Fibroblast of pulmonary artery (primary cell): Measurements from ENCODE around the gene ZDHHC21.
A peak's percentile ranks its signal among the peaks of the same experiment; 100 is the strongest.

Experiments
- DNase-seq: peaks from one replicate; pipeline ENCODE4 v3.0.0-alpha.2; 2010; ENCODE audit warnings: low read depth
- H3K4me3 ChIP-seq: replicated peaks from 2 replicates; pipeline ENCODE4 v1.5.1; 2011; ENCODE audit warnings: low read depth, mild to moderate bottlenecking, control low read depth, low read length, moderate library complexity
- TF ChIP-seq, protein P1 (sequence below): IDR thresholded peaks from 2 replicates; pipeline ENCODE4 v1.5.1; 2011; ENCODE audit warnings: mild to moderate bottlenecking, control low read depth, low read length, inconsistent platforms; ENCODE audit errors: missing control alignments

ZDHHC21 gene

DNA sequence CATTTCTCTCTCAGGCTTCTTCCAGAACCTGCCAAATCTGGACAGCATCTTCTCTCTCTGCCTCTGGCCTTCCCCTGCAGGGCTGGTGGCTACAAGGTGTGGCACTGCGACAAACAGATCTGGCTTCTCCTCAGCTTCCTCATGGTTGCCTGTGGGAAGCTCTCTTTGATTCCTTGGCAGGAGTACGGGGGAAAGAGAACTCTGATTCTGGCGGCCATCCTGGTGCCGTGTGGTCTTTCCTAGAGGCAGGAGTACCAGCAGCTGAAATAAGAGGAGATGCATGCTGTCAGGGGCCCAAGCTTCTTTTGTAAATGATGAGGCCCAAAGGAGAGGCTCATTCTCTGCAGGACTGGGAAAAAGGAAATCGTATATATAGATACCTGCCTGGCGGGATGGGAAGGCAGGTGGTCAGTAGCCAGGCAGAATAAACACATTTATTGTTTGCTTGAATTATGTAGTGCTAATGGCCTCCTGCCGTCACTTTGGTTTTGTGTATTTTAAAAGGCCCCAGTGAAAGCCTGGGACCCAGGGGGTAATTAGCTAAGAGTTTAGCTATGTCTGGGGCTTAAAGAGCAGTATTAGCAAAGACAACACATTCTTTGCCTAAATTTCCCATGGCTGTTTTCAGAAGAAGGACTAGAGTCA, 29.3 kb upstream of the ZDHHC21 start, which contains the start of gene CER1:
CER1 (minus strand) TSS at position 343 of the 645 bp plus-strand sequence; CDS start at position 282, 61 bp downstream.
- TF ChIP-seq, protein P1, sequence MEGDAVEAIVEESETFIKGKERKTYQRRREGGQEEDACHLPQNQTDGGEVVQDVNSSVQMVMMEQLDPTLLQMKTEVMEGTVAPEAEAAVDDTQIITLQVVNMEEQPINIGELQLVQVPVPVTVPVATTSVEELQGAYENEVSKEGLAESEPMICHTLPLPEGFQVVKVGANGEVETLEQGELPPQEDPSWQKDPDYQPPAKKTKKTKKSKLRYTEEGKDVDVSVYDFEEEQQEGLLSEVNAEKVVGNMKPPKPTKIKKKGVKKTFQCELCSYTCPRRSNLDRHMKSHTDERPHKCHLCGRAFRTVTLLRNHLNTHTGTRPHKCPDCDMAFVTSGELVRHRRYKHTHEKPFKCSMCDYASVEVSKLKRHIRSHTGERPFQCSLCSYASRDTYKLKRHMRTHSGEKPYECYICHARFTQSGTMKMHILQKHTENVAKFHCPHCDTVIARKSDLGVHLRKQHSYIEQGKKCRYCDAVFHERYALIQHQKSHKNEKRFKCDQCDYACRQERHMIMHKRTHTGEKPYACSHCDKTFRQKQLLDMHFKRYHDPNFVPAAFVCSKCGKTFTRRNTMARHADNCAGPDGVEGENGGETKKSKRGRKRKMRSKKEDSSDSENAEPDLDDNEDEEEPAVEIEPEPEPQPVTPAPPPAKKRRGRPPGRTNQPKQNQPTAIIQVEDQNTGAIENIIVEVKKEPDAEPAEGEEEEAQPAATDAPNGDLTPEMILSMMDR = no peak
- H3K4me3 ChIP-seq = no peak within 1 kb of the TSS
- DNase-seq = no peak

DNA sequence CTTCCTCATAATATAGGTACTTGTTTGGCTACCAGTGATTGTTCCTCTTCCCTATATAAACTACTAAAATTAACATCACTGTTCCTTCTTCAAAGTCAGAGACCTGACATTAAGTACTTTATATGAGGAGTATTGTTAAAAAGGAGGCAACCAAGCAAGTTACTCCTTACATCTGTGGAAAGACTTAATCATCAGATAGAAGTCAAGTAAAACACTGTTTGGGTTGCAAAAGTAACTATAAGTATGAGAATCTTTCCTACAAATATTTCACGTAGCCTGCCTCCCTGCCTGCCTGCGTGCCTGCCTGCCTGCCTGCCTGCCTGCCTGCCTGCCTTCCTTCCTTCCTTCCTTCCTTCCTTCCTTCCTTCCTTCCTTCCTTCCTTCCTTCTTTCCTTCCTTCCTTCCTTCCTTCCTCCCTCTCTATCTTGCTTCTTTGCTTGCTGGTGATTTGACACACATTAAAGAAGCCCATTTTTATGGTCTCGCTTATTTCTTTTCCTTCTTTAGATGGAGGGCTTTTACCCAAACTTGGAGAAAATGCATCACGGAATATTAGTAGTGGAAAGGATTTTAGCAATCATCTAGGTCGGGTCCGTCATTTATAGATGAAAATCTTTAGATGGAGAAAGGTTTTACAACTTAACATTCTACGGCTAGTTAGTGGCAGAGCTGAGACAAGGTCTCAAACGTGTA, 26.1 kb upstream of the ZDHHC21 start:
- DNase-seq = no peak
- TF ChIP-seq, protein P1 = no peak

DNA sequence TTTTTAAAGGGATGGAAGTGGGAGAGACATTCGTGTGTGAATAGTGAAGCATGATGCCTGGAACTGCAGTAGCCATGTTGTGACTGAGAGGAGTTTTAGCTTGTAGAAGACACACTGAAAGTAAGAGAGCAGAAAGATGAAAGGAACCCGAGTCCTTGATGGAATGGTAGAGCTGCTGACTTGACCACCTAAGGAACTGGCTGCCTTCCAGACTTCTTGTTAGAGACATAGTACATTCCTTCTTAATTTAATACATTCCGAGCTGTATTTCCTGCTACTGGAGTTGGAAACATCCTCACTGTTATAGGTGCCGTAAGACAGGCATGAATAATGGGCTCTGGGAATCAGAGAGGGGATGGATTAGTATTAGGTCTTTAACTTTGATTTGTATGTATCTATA, 21.9 kb upstream of the ZDHHC21 start:
- no peak for DNase-seq
- TF ChIP-seq, protein P1 = no peak
- H3K4me3 ChIP-seq = no peak overlapping the region

More for the DNA sequence above, 26.1 kb upstream of the ZDHHC21 start:
- H3K4me3 ChIP-seq = no peak overlapping the region

DNA sequence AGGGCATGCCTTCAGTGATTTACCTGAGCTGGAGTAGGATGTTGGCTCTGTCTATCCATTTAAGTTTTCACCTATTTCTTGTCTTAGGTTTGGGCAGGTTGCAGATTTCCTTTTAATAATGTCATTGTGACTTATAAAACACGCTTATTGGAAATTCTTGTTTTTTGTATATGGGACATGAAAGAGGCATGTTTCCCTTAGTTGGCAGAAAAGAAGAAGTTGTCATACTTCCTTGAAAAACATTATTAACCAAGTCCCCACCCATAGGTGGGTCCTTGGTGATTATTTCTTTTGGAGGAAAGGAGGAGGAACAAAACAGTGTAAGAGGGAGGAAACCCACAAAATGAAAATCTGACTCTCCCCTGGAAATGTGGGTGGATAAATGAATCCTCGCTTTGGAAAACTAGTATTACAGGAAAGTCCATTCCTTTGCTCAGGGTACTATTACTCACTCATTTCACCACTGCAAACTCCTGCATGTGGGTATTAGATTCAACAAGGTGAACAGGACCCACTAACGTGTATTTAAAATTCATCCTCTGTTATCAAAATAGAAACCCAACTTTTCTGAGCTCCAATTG, 20.0 kb upstream of the ZDHHC21 start:
- no peak overlapping the region for H3K4me3 ChIP-seq
- DNase-seq = no peak
- TF ChIP-seq, protein P1 = no peak

DNA sequence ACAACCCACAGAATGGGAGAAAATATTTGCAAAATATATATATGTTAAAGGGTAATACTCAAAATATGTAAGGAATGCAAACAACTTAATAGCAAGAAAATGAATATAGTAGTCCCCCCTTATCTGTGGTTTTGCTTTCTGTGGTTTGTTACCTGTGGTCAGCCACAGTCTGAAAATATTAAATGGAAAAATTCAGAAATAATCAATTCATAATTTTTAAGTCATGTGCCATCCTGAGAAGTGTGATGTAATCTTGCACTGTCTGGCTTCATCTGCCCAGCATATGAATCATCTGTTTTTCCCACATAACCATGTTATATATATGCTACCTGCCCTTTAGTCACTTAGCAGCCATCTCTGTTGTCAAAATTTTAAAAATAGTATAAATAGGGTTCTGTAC, 17.6 kb upstream of the ZDHHC21 start:
- TF ChIP-seq, protein P1 = no peak
- H3K4me3 ChIP-seq = no peak overlapping the region
- DNase-seq = peak; percentile 39

DNA sequence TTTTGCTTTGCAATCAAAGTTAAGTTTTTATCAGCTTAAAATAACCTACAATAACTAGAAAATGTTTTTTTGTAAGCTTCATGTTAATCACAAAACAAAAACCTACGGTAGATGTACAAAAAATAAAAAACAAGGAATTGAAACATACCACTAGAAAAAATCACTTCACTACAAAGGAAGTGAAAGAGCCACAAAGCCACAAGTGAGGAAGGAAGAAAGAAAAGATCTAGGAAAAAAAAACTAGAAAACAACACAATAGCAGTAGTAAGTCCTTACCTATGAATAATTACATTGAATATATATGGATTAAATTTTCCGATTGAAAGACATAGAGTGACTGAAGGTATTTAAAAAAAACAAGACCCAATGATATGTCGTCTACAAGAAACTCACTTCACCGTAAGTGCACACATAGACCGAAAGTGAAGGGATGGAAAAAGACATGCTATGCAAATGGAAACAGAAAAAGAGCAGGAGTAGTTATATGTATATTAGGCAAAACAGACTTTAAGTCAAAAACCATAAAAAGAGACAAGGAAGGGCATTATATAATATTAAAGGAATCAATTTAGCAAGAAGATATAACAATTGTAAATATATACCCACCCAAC, 13.4 kb upstream of the ZDHHC21 start:
- no peak overlapping the region for H3K4me3 ChIP-seq
- TF ChIP-seq, protein P1 = no peak
- no peak for DNase-seq
